Esophagus squamous epithelium (tissue), 5 donors: ENCODE measurements around the gene TAL2. TPM values are rescaled to one million over a fixed set of nuclear protein-coding genes. Genes with fewer than 3 reads are reported as not detected.

Experiments used
- DNase-seq: peaks from one replicate; lab custom pipeline; 2025; lab: John Stamatoyannopoulos, UW
- H3K27ac ChIP-seq, 4 donors: fragments of 200-600 bp; sonication (generic); one replicate each; pipeline ENCODE4 v1.5.1; 2016 to 2019; ENCODE audit warnings: mild to moderate bottlenecking in 1 of 4
- H3K27me3 ChIP-seq, 4 donors: fragments of 200-600 bp; sonication (generic); 1 replicate in 3 of 4; 2 replicates in 1 of 4; pipeline versions ENCODE4 v1.5.1 to v1.6.0; 2017 to 2021; ENCODE audit warnings: antibody characterized with exemption in 1 of 4
- H3K36me3 ChIP-seq, 3 donors: fragments of 200-600 bp; sonication (generic); one replicate each; pipeline ENCODE4 v1.5.1; 2016 to 2019
- H3K4me1 ChIP-seq, 3 donors: fragments of 200-600 bp; sonication (generic); one replicate each; pipeline ENCODE4 v1.5.1; 2017 to 2019
- H3K4me3 ChIP-seq, 4 donors: fragments of 200-600 bp; sonication (generic); 1 replicate in 3 of 4; 2 replicates in 1 of 4; pipeline ENCODE4 v1.5.1; 2016 to 2019; ENCODE audit warnings: mild to moderate bottlenecking in 2 of 4, moderate library complexity in 1 of 4
- H3K9me3 ChIP-seq, 3 donors: fragments of 200-600 bp; sonication (generic); one replicate each; pipeline ENCODE4 v1.5.1; 2016 to 2019
- POLR2A ChIP-seq, 4 donors: fragments of 450-650 bp; IDR thresholded peaks; one replicate each; pipeline ENCODE4 v1.6.1; 2017; ENCODE audit warnings: antibody characterized with exemption in 4 of 4, mild to moderate bottlenecking in 4 of 4, moderate library complexity in 3 of 4
- WGBS, 2 donors: methylation state at CpG; one replicate each; pipeline ENCODE4 v1.1.5; 2018; 5-methylcytosine and 5-hydroxymethylcytosine counted together
- intact Hi-C: fragments of 100-400 bp; cut with DNase I; formaldehyde crosslinking; loops from one replicate; pipeline ENCODE4 v1.15.0; 2022
- total RNA-seq, 4 donors: library from RNA; depleted of rRNA; stranded (reverse); fragments of >200 nt; gene quantifications; one replicate each; pipeline ENCODE4 v1.1.0, GENCODE V29; 2016
- TF ChIP-seq, protein P1 (sequence below), 6 experiments: fragments of 450-650 bp in 4 of 6; fragments of 200-600 bp in 2 of 6; sonication (generic) in 2 of 6; IDR thresholded peaks; one replicate each; pipeline ENCODE4 v1.5.1; 2016 to 2019; ENCODE audit warnings: antibody characterized with exemption in 6 of 6, mild to moderate bottlenecking in 4 of 6, moderate library complexity in 4 of 6
- donor health status: DM: yes; HTN: yes; CAD: no.

Gene TAL2
- total RNA-seq, 4 donors from 2014 or later, result not detected

DNA sequence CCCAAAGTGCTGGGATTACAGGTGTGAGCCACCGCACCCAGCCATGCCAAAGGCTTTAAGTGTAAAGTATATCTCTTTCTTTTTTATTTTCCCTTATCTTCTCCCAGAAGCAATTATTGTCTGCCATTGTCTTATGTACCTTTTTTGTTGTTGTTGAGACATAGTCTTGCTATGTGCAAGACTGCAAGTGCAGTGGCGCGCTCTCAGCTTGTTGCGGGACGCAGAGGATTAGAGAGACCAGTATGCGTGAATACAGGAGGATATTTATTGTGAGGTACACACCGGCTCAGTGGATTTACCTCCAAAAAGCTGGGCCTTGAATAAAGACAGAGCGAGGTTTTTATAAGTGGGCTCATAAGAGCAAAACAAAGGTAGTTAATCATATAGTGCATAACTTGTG, 43.9 kb downstream of the TAL2 start:
- intact Hi-C loops, result no loop called here
- Histone ChIP-seq H3K4me3 (no peak overlapping the region), H3K9me3 (no peaks in the 10 kb centered on the region), H3K36me3 (peaks cover 0 to 6% (median 0%) of the 10 kb centered on the region in 3 donors), H3K27me3 (no peaks in the 10 kb centered on the region), H3K4me1 (no peaks in the 10 kb centered on the region), H3K27ac (no peak overlapping the region)
- DNase-seq, result no peak
- TF ChIP-seq, protein P1, sequence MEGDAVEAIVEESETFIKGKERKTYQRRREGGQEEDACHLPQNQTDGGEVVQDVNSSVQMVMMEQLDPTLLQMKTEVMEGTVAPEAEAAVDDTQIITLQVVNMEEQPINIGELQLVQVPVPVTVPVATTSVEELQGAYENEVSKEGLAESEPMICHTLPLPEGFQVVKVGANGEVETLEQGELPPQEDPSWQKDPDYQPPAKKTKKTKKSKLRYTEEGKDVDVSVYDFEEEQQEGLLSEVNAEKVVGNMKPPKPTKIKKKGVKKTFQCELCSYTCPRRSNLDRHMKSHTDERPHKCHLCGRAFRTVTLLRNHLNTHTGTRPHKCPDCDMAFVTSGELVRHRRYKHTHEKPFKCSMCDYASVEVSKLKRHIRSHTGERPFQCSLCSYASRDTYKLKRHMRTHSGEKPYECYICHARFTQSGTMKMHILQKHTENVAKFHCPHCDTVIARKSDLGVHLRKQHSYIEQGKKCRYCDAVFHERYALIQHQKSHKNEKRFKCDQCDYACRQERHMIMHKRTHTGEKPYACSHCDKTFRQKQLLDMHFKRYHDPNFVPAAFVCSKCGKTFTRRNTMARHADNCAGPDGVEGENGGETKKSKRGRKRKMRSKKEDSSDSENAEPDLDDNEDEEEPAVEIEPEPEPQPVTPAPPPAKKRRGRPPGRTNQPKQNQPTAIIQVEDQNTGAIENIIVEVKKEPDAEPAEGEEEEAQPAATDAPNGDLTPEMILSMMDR (IDR thresholded peaks at IDR 0.05), result no peak
- no peak for TF ChIP-seq POLR2A (IDR thresholded peaks at IDR 0.05)
- 98 to 100% methylated on average over 8 of the region's 8 CpGs for WGBS, 2 donors

DNA sequence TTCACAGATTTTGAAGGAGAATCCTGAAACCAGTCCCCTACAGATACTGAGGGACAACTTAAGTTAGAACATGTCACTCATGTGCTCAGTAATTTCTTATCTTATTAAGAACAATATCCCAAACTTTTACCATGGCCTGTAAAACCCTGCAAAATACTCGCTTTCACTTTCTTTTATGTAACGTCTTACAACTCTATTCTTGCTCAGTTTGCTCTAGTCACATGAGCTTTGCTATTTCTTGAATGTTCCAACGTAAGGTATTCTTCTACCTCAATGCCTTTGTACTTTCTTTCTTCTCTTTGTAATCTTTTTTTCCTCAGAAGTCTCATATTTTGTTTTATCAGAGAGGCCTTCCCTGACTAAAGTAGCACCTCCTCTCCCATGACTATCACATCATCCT, 46.1 kb downstream of the TAL2 start:
- H3K4me1 ChIP-seq, result no peaks in the 10 kb centered on the region
- intact Hi-C loops, result no loop called here

DNA sequence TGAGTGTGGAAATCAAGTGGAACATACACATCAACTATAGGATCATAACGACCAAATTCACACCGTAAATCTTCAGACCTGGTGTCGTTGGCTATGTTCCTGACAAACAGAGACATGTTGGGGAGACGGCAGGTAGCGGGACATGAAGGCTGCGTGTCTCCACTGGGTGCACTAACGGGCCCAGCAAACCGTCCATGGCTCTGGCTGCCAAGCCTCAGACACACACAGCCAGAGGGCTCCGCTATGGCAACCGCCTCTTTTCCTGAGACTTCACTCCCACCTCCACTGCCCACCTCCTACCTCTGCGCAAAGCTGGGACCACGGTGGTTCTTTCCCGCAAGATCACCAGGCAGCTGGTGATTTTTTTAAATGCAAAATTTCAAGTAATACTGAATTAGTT, 48.4 kb downstream of the TAL2 start:
- 94 to 95% methylated on average over 13 of the region's 13 CpGs for WGBS, 2 donors
- Histone ChIP-seq H3K27me3 (no peaks in the 10 kb centered on the region), H3K9me3 (no peaks in the 10 kb centered on the region), H3K27ac (no peak overlapping the region), H3K4me1 (no peaks in the 10 kb centered on the region), H3K4me3 (no peak overlapping the region), H3K36me3 (peaks cover 0 to 6% (median 0%) of the 10 kb centered on the region in 3 donors)
- intact Hi-C loops, result no loop called here
- no peak for DNase-seq
- no peak for TF ChIP-seq POLR2A (IDR thresholded peaks at IDR 0.05)
- TF ChIP-seq, protein P1 (IDR thresholded peaks at IDR 0.05), result no peak

More for the DNA sequence above, 46.1 kb downstream of the TAL2 start:
- no peaks in the 10 kb centered on the region for H3K9me3 ChIP-seq
- no peak for DNase-seq
- TF ChIP-seq, protein P1 (IDR thresholded peaks at IDR 0.05), result no peak
- TF ChIP-seq POLR2A (IDR thresholded peaks at IDR 0.05), result no peak
- WGBS, 2 donors, result 33 to 54% methylated on average over 3 of the region's 3 CpGs
- no peak overlapping the region for H3K4me3 ChIP-seq
- H3K27me3 ChIP-seq, result no peaks in the 10 kb centered on the region
- H3K36me3 ChIP-seq, result peaks cover 0 to 6% (median 0%) of the 10 kb centered on the region in 3 donors
- H3K27ac ChIP-seq, result no peak overlapping the region

DNA sequence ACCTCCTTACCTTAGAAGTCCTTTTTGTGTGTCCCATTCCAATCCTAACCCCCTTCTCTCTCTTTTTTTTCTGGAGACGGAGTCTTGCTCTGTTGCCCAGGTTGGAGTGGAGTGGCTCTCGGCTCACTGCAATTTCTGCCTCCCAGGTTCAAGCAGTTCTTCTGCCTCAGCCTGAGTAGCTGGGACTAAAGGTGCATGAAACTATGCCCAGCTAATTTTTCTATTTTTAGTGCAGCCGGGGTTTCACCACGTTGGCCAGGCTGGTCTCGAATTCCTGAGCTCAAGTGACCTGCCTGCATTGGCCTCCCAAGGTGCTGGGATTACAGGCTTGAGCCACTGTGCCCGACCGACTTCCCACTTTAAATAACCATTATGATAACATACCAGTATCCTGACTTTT, 49.6 kb downstream of the TAL2 start:
- no peak for DNase-seq
- TF ChIP-seq POLR2A (IDR thresholded peaks at IDR 0.05), result no peak
- TF ChIP-seq, protein P1 (IDR thresholded peaks at IDR 0.05), result no peak
- H3K36me3 ChIP-seq, result peaks cover 0 to 1% (median 0%) of the 10 kb centered on the region in 3 donors
- WGBS, 2 donors, result 83 to 84% methylated on average over 7 of the region's 7 CpGs
- H3K27ac ChIP-seq, result no peak overlapping the region
- no peaks in the 10 kb centered on the region for H3K27me3 ChIP-seq
- no peaks in the 10 kb centered on the region for H3K9me3 ChIP-seq
- H3K4me3 ChIP-seq, result no peak overlapping the region
- no peaks in the 10 kb centered on the region for H3K4me1 ChIP-seq
- intact Hi-C loops, result no loop called here

DNA sequence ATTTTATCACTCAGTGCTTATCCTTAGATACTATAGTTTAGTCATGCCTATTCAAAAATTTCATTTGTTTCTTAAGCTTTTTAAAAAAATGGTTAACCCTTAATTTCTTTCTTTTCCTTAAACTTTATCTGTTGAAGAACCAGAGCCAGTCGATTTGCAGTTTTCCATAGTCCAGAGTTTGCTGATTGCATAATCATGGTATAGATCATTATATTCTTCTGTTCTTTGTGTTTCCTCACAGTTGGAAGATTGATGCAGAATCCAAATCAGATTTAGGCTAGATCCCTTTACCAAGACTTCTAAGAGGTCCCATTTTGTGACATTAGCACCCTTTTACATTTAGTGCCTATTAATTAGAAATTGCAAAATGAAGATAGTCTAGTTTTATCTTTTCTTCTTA, 50.0 kb downstream of the TAL2 start:
- H3K4me1 ChIP-seq, result no peaks in the 10 kb centered on the region
- no peak overlapping the region for H3K27ac ChIP-seq
- H3K4me3 ChIP-seq, result no peak overlapping the region
- 69 to 90% methylated on average over 1 of the region's 1 CpG for WGBS, 2 donors
- TF ChIP-seq, protein P1 (IDR thresholded peaks at IDR 0.05), result no peak
- TF ChIP-seq POLR2A (IDR thresholded peaks at IDR 0.05), result no peak
- no peaks in the 10 kb centered on the region for H3K9me3 ChIP-seq
- no peak for DNase-seq
- H3K36me3 ChIP-seq, result no peaks in the 10 kb centered on the region
- intact Hi-C loops, result no loop called here
- H3K27me3 ChIP-seq, result no peaks in the 10 kb centered on the region

Other genes starting within 250 kb of the TAL2 start
- gene FSD1L, start 214.4 kb upstream of the TAL2 start, total RNA-seq, result 1 to 10 TPM in 2 of 4 donors, under 1 TPM in 2; 0.38 to 1.8 (median 1.2) TPM
- gene FKTN, start 104.3 kb upstream of the TAL2 start, total RNA-seq, result 10 to 100 TPM in 1 of 4 donors, 1 to 10 TPM in 3; 5.9 to 10.9 (median 7.2) TPM
- gene TMEM38B, start 32.1 kb downstream of the TAL2 start, total RNA-seq, result 1 to 10 TPM; 3.5 to 7.6 (median 7.2) TPM